Mesenchymal stem cell (in vitro differentiated cells and primary cell): ENCODE data around the gene COG6.
A peak's percentile ranks its signal among the peaks of the same experiment; 100 is the strongest.

Experiments
- DNase-seq: peaks from one replicate; pipeline ENCODE4 v3.0.0-alpha.2; 2013
- H2AFZ ChIP-seq: one replicate; pipeline ENCODE4 v1.6.1; 2013; ENCODE audit warnings: low read depth, mild to moderate bottlenecking, control low read depth, inconsistent platforms, low read length, moderate library complexity
- H2AK5ac ChIP-seq: 2 replicates; pipeline ENCODE4 v1.6.1; 2013; ENCODE audit warnings: low read length, moderate library complexity, mild to moderate bottlenecking, inconsistent platforms; ENCODE audit not compliant: severe bottlenecking
- H2BK120ac ChIP-seq: one replicate; pipeline ENCODE4 v1.6.1; 2013; ENCODE audit warnings: low read depth, mild to moderate bottlenecking, inconsistent platforms, low read length, moderate library complexity
- H2BK12ac ChIP-seq, 2 experiments: one replicate each; pipeline ENCODE4 v1.6.1; 2013; ENCODE audit warnings: inconsistent platforms in 2 of 2, low read length in 2 of 2, mild to moderate bottlenecking in 2 of 2, moderate library complexity in 2 of 2, control low read depth in 1 of 2
- H2BK15ac ChIP-seq: one replicate; pipeline ENCODE4 v1.6.1; 2013; ENCODE audit warnings: mild to moderate bottlenecking, low read depth, inconsistent platforms; ENCODE audit not compliant: poor library complexity, severe bottlenecking
- H2BK5ac ChIP-seq: 2 replicates; pipeline ENCODE4 v1.6.1; 2013; ENCODE audit warnings: low read depth, mild to moderate bottlenecking, low read length, control low read depth, inconsistent platforms; ENCODE audit not compliant: poor library complexity, severe bottlenecking
- H3K14ac ChIP-seq, 2 experiments: one replicate each; pipeline ENCODE4 v1.6.1; 2013; ENCODE audit warnings: inconsistent platforms in 2 of 2, low read length in 2 of 2, control low read depth in 1 of 2, mild to moderate bottlenecking in 1 of 2, moderate library complexity in 1 of 2
- H3K18ac ChIP-seq, 2 experiments: one replicate each; pipeline ENCODE4 v1.6.1; 2013; ENCODE audit warnings: inconsistent platforms in 2 of 2, low read length in 2 of 2, control low read depth in 1 of 2, low read depth in 1 of 2, mild to moderate bottlenecking in 1 of 2
- H3K23ac ChIP-seq, 2 experiments: one replicate each; pipeline ENCODE4 v1.6.1; 2013; ENCODE audit warnings: inconsistent platforms in 2 of 2, low read length in 2 of 2, mild to moderate bottlenecking in 2 of 2, moderate library complexity in 2 of 2, control low read depth in 1 of 2
- H3K27ac ChIP-seq: 2 replicates; pipeline ENCODE4 v1.5.1; 2013; ENCODE audit warnings: mild to moderate bottlenecking, moderate library complexity, low read length, control low read depth, inconsistent platforms; ENCODE audit not compliant: poor library complexity, severe bottlenecking
- H3K27me3 ChIP-seq, 2 experiments: 2 replicates each; pipeline versions ENCODE4 v1.6.1 to v1.7.0; 2013; ENCODE audit warnings: low read length in 2 of 2, mild to moderate bottlenecking in 2 of 2, moderate library complexity in 2 of 2, control low read depth in 1 of 2, inconsistent platforms in 1 of 2; ENCODE audit not compliant: control insufficient read depth in 1 of 2, insufficient read depth in 1 of 2
- H3K36me3 ChIP-seq, 2 experiments: 2 replicates each; pipeline versions ENCODE4 v1.6.1 to v1.7.0; 2013; ENCODE audit warnings: low read length in 2 of 2, control low read depth in 1 of 2, inconsistent platforms in 1 of 2, low read depth in 1 of 2, mild to moderate bottlenecking in 1 of 2; ENCODE audit not compliant: insufficient read depth in 2 of 2, control insufficient read depth in 1 of 2
- H3K4ac ChIP-seq, 2 experiments: one replicate each; pipeline ENCODE4 v1.6.1; 2013; ENCODE audit warnings: inconsistent platforms in 2 of 2, low read length in 2 of 2, mild to moderate bottlenecking in 2 of 2, moderate library complexity in 2 of 2, control low read depth in 1 of 2, low read depth in 1 of 2
- H3K4me1 ChIP-seq: 2 replicates; pipeline ENCODE4 v1.6.1; 2013; ENCODE audit warnings: low read depth, low read length, control low read depth; ENCODE audit not compliant: control insufficient read depth, insufficient read depth
- H3K4me2 ChIP-seq: 2 replicates; pipeline ENCODE4 v1.6.1; 2013; ENCODE audit warnings: low read length, mild to moderate bottlenecking, inconsistent platforms; ENCODE audit not compliant: poor library complexity, severe bottlenecking
- H3K4me3 ChIP-seq, 2 experiments: 2 replicates each; pipeline versions ENCODE4 v1.5.1 to v1.7.0; 2013; ENCODE audit warnings: low read length in 2 of 2, mild to moderate bottlenecking in 2 of 2, control low read depth in 1 of 2, low read depth in 1 of 2; ENCODE audit not compliant: insufficient read depth in 1 of 2
- H3K79me1 ChIP-seq: replicated peaks from 2 replicates; pipeline ENCODE4 v1.6.1; 2013; ENCODE audit warnings: mild to moderate bottlenecking, control low read depth, low read length, inconsistent platforms; ENCODE audit not compliant: poor library complexity, severe bottlenecking
- H3K9ac ChIP-seq: 2 replicates; pipeline ENCODE4 v1.7.0; 2013; ENCODE audit warnings: mild to moderate bottlenecking, low read length, moderate library complexity
- H3K9me3 ChIP-seq: 2 replicates; pipeline ENCODE4 v1.7.0; 2013; ENCODE audit warnings: mild to moderate bottlenecking, low read length; ENCODE audit not compliant: control insufficient read depth
- H4K8ac ChIP-seq: one replicate; pipeline ENCODE4 v1.6.1; 2013; ENCODE audit warnings: inconsistent platforms, mild to moderate bottlenecking, low read length, moderate library complexity
- H4K91ac ChIP-seq: one replicate; pipeline ENCODE4 v1.6.1; 2013; ENCODE audit warnings: mild to moderate bottlenecking, low read length, inconsistent platforms
- WGBS: methylation state at CpG from one replicate; pipeline ENCODE4 v1.1.7; 2013; ENCODE audit warnings: mixed read lengths; 5-methylcytosine and 5-hydroxymethylcytosine counted together

COG6 gene

GRCh38 chr13:39749528-39749927 is 94.1 kb downstream of the COG6 start:
- no peaks in the 10 kb centered on the region for H3K27me3 ChIP-seq
- no peak overlapping the region for H2AFZ ChIP-seq
- H3K18ac ChIP-seq = no peak overlapping the region
- no peak overlapping the region for H3K4ac ChIP-seq
- DNase-seq = no peak
- H2BK15ac ChIP-seq = no peak overlapping the region
- no peaks in the 10 kb centered on the region for H3K9me3 ChIP-seq
- no peak overlapping the region for H2BK12ac ChIP-seq
- H3K4me3 ChIP-seq = no peak overlapping the region
- H3K79me1 ChIP-seq = no peaks in the 10 kb centered on the region
- H2BK120ac ChIP-seq = no peak overlapping the region
- H4K91ac ChIP-seq = no peak overlapping the region
- H3K27ac ChIP-seq = no peak overlapping the region
- peaks cover 0 to 21% of the 10 kb centered on the region in 2 experiments for H3K36me3 ChIP-seq
- no peak overlapping the region for H3K23ac ChIP-seq
- H3K4me1 ChIP-seq = no peaks in the 10 kb centered on the region
- no peak overlapping the region for H4K8ac ChIP-seq
- H3K4me2 ChIP-seq = no peak overlapping the region
- no peak overlapping the region for H2AK5ac ChIP-seq
- H2BK5ac ChIP-seq = no peak overlapping the region
- no peak overlapping the region for H3K14ac ChIP-seq
- no peak overlapping the region for H3K9ac ChIP-seq

GRCh38 chr13:39751805-39752204 is 96.3 kb downstream of the COG6 start:
- Histone ChIP-seq H3K23ac (no peak overlapping the region), H3K14ac (no peak overlapping the region), H2BK15ac (no peak overlapping the region), H3K4me3 (no peak overlapping the region), H3K36me3 (peaks cover 0 to 23% of the 10 kb centered on the region in 2 experiments), H3K4me1 (no peaks in the 10 kb centered on the region), H3K18ac (no peak overlapping the region), H4K8ac (no peak overlapping the region), H3K4me2 (no peak overlapping the region), H2BK5ac (no peak overlapping the region), H2AK5ac (no peak overlapping the region), H3K9ac (no peak overlapping the region), H4K91ac (no peak overlapping the region), H2BK120ac (no peak overlapping the region), H3K27ac (no peak overlapping the region), H3K27me3 (no peaks in the 10 kb centered on the region), H3K79me1 (no peaks in the 10 kb centered on the region), H2AFZ (no peak overlapping the region), H2BK12ac (no peak overlapping the region), H3K4ac (no peak overlapping the region), H3K9me3 (no peaks in the 10 kb centered on the region)
- DNase-seq = no peak

- Histone ChIP-seq H2AK5ac (no peak overlapping the region), H3K4ac (no peak overlapping the region), H3K4me3 (no peak overlapping the region), H2BK5ac (no peak overlapping the region), H3K27ac (no peak overlapping the region), H2AFZ (no peak overlapping the region), H3K18ac (no peak overlapping the region), H3K23ac (no peak overlapping the region), H3K4me2 (no peak overlapping the region), H3K14ac (no peak overlapping the region), H3K9ac (no peak overlapping the region), H4K8ac (no peak overlapping the region), H3K4me1 (no peaks in the 10 kb centered on the region), H2BK12ac (no peak overlapping the region), H3K27me3 (no peaks in the 10 kb centered on the region), H3K9me3 (no peaks in the 10 kb centered on the region), H4K91ac (no peak overlapping the region), H2BK120ac (no peak overlapping the region), H3K36me3 (peaks cover 0 to 2% of the 10 kb centered on the region in 2 experiments), H2BK15ac (no peak overlapping the region), H3K79me1 (no peaks in the 10 kb centered on the region)
- no peak for DNase-seq
- no CpG with 5 or more reads among the region's 1 CpG for WGBS
Observed at GRCh38 chr13:39760521-39760920, 105.1 kb downstream of the COG6 start.

GRCh38 chr13:39765801-39766463 is 110.5 kb downstream of the COG6 start:
- Histone ChIP-seq H3K4me3 (no peak overlapping the region), H3K18ac (no peak overlapping the region), H2BK15ac (no peak overlapping the region), H3K14ac (no peak overlapping the region), H4K8ac (no peak overlapping the region), H2AK5ac (no peak overlapping the region), H3K27me3 (no peaks in the 10 kb centered on the region), H3K27ac (no peak overlapping the region), H2BK120ac (no peak overlapping the region), H3K4ac (no peak overlapping the region), H3K23ac (no peak overlapping the region), H3K36me3 (no peaks in the 10 kb centered on the region), H3K9ac (no peak overlapping the region), H2AFZ (no peak overlapping the region), H2BK5ac (no peak overlapping the region), H3K9me3 (peaks cover 3% of the 10 kb centered on the region), H3K4me2 (no peak overlapping the region), H4K91ac (no peak overlapping the region), H3K79me1 (no peaks in the 10 kb centered on the region), H3K4me1 (peaks cover 3% of the 10 kb centered on the region), H2BK12ac (no peak overlapping the region)
- DNase-seq = peak; percentile 14
- 92% methylated on average over 1 of the region's 2 CpGs for WGBS
